ENCODE measurements around the gene SPATA6.
"Not testable (repeated sequence)": the region's sequence is repeated elsewhere in the genome, so short reads cannot be mapped to it uniquely, and the experiment has no call there.

The SPATA6 gene

DNA sequence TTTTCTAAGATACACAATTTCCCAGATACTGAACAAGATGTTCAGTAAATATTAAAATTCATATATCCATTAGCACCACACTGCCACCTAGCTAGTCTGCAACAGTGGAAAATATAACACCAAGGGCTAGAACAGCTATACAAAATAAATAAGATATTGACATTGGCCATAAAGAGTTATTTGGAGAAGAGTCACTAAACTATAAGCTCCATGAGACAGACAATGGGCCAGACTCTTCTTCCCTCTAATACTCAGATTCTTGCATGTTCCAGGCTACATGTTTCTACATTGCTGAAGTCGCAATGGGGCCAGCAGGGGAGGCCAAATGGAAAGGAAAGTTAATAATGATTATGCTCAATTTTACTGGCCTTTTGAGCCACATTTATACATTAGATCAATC lies 21.5 kb downstream of the SPATA6 start:
- no peak for DNase-seq

GRCh38 chr1:48448932-48449331 lies 23.1 kb downstream of the SPATA6 start:
- DNase-seq = no peak

DNA sequence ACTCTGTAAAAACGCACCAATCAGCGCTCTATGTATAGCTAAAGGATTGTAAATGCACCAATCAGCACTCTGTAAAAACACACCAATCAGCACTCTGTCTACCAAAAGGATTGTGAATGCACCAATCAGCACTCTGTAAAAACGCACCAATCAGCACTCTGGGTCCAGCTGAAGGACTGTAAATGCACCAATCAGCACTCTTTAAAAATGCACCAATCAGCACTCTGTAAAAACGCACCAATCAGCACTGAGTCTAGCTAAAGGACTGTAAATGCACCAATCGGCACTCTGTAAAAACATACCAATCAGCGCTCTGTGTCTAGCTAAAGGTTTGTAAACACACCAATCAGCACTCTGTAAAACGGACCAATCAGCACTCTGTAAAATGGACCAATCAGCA lies 27.8 kb downstream of the SPATA6 start:
- not testable (repeated sequence) for DNase-seq

- no peak for DNase-seq
These were observed 29.0 kb downstream of the SPATA6 start for GRCh38 chr1:48442864-48443619.

GRCh38 chr1:48440786-48441185 lies 31.2 kb downstream of the SPATA6 start:
- not testable (repeated sequence) for DNase-seq

- DNase-seq = no peak
These were observed 32.6 kb downstream of the SPATA6 start for GRCh38 chr1:48439380-48439779.

GRCh38 chr1:48437379-48437778 lies 34.6 kb downstream of the SPATA6 start:
- DNase-seq = not testable (repeated sequence)

DNA sequence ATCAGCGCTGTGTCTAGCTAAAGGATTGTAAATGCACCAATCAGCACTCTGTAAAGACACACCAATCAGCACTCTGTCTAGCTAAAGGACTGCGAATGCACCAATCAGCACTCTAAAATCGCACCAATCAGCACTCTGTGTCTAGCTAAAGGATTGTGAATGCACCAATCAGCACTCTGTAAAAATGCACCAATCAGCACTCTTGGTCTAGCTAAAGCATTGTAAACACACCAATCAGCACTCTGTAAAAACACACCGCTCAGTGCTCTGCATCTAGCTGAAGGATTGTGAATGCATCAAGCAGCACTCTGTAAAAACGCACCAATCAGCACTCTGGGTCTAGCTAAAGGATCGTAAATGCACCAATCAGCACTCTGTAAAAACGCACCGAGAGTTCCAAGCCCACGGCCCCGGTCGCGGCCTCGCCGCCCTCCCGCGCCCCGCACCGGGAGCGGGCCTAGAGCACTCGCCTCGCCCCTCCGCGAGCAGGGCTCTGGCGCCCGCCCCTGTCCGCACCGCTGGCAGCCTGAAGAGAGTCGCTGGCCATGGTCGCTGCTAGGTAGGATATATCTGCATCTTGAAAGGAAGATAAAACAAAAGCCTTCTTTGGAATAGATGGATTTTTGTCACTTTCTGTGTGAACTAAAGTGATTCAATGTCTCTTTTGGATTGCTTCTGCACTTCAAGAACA lies 36.5 kb downstream of the SPATA6 start:
- DNase-seq = not testable (repeated sequence)

GRCh38 chr1:48430832-48431231 lies 41.2 kb downstream of the SPATA6 start:
- DNase-seq = no peak

DNA sequence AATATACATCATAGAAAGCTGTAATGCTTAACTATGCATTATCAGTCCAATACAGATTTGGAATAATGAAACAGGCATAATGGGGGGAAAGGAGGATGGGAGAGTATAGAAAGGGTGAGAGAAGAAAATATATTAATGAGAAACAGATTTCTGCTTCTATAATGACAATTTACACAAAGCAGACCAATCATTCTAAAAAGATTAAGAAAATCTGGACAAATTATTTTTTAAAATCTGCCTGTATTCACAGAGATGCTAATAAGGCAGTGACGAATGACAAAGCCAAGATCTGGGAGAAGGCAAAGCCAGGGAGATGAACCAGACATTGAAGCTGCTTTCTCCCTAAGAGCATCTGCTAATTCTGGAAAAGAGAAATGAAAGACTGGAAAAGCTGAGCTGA lies 50.0 kb downstream of the SPATA6 start:
- DNase-seq = no peak

GRCh38 chr1:48418742-48419141 lies 53.3 kb downstream of the SPATA6 start:
- no peak for DNase-seq

GRCh38 chr1:48415050-48415449 lies 57.0 kb downstream of the SPATA6 start:
- no peak for DNase-seq

GRCh38 chr1:48414264-48414663 lies 57.7 kb downstream of the SPATA6 start:
- DNase-seq = no peak

- no peak for DNase-seq
These were observed 66.1 kb downstream of the SPATA6 start for GRCh38 chr1:48405940-48406339.

DNA sequence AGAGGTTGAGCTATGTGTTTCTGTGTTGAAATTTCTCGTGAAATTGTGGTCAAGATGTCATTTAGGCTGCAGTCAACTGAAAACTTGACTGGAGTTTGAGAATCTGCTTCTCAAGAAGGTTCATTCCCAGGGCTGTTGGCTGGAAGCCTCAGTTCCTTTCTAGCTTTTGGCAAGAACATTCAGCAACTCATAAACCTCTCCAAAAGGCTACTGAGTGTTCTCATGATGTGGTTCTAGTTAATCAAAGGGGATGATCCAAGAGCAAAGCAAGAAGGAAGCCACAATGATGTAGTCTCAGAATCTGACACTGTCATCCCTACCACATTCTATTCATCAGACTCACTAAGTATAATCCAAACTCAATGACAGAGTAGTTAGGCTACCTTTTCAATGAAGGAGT lies 66.6 kb downstream of the SPATA6 start:
- DNase-seq = no peak

DNA sequence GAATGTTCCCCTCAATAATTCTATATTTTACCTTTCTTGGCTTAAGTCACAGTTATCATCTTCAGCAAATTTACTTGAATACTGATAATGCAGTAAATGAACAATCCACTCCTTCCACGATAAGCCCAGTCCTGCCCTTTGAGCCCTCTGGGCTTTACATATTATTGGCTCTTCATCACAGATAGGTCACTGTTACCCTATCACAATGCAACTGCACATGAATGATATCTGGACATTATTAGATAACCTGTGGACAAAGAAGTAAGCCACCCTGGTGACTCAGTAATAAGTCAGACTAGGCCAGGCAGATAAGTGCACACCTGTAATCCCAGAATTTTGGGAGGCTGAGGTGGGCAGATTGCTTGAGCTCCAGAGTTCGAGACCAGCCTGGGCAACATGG lies 69.4 kb downstream of the SPATA6 start:
- no peak for DNase-seq

GRCh38 chr1:48396208-48396607 lies 75.8 kb downstream of the SPATA6 start:
- DNase-seq = no peak

DNA sequence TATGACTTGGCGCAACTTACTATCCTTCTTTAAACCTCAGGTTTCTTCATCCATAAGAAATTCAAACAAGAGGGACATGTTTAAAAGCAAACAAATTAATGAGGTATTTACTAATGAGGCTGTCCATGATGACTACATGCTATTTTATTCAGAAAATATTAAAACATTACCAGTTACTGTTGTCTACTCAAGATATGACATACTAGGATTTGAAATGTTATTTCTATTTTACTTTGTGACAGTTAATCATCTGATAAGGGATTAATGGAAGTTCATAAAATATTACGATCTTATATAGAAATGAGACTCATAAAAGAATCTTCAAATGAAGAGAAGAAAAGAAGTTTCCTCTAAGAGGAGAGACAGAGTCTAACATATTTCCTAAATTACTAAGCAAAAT lies 80.1 kb downstream of the SPATA6 start:
- DNase-seq = no peak

- no peak for DNase-seq
These were observed 84.6 kb downstream of the SPATA6 start for GRCh38 chr1:48387409-48387808.

DNA sequence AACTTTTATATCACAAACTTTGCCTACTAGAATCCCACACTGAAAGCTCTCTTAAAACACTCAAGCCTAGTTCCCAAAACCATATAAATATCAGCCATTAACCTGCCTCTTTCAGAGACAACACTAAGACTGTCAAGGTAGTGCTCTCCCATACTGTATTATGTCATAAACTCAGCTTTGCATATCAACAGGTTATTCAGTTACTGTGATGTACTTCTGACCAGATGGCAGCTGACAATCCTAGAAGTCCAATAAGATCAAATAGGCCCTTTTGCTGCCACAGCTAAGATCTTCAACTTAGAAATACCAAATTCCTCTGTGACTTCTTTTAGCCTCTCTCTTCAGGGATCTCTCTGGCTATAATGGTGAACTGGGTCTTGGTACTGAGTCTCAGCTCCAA lies 97.2 kb downstream of the SPATA6 start:
- no peak for DNase-seq

DNA sequence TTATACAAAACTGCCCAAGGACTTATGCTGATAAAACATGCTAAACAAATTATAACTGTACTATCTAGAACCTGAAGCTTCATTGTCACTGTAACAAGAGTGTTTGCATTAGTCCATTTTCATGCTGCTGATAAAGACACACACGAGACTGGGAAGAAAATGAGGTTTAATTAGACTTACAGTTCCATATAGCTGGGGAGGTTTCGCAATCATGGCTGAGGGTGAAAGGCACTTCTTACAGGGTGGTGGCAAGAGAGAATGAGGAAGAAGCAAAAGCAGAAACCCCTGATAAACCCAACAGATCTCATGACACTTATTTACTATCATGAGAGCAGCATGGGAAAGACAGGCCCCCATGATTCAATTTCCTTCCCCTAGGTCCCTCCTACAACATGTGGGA lies 100.4 kb downstream of the SPATA6 start:
- peak in 1 of 2 donors; percentile 4 for DNase-seq

GRCh38 chr1:48362901-48363300 lies 109.1 kb downstream of the SPATA6 start:
- DNase-seq = no peak

DNA sequence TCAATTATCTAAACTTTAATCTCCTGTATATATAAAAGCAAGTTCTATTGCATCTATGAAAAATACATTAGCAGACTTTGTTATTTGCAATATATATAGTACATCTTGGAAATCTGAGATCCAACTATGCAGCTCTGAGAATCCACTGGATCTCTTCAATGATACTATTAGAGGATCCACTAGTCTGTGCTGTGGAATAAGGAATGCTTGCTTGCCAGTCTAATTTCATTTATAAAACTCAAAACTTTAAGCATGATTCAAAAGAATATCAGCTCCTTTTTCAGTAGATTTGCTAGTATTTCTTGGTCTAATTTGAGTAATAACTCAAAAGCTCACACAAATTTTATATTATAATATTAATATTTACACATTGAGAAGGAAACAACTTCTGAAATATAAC lies 115.1 kb downstream of the SPATA6 start:
- no peak for DNase-seq

GRCh38 chr1:48344373-48344772 lies 127.6 kb downstream of the SPATA6 start:
- DNase-seq = no peak

- no peak for DNase-seq
These were observed 130.8 kb downstream of the SPATA6 start for GRCh38 chr1:48341221-48341620.

Measured in inflammatory macrophage treated with lipopolysaccharide for 1 hour (primary cell).